ENCODE measurements around the gene HLA-DMB. TPM values are rescaled to one million over a fixed set of nuclear protein-coding genes. Genes with fewer than 3 reads are reported as not detected.
A peak's percentile ranks its signal among the peaks of the same experiment; 100 is the strongest.

HLA-DMB gene
- total and polyA plus RNA-seq, 2 donors (not counting 1 experiment from before 2014, with no cell fraction given): 0.28 to 0.83 TPM

- DNase-seq (ENCODE audit: low read depth in 2 of 2): peak; percentile 92 to 93
- Histone ChIP-seq H3K27me3 (ENCODE audit: control insufficient read depth, insufficient read depth, low read length) (no peaks in the 10 kb centered on the region), H3K79me2 (ENCODE audit: control insufficient read depth, insufficient read depth, low read length) (peaks cover 44% of the 10 kb centered on the region), H3K4me1 (ENCODE audit: control insufficient read depth, extremely low read depth, insufficient read depth, low read length) (peaks cover 12% of the 10 kb centered on the region), H3K4me3 (replicated peaks in 1 of 4; ENCODE audit: control extremely low read depth in 1 of 4, insufficient read depth in 1 of 4, low read depth in 3 of 4, low read length in 4 of 4) (peak overlapping the region; percentile 72 to 96 (median 79)), H3K9me3 (ENCODE audit: control insufficient read depth, insufficient read depth, low read depth, low read length) (no peaks in the 10 kb centered on the region), H4K20me1 (ENCODE audit: control insufficient read depth, extremely low read depth, insufficient read depth, low read length) (peaks cover 14% of the 10 kb centered on the region), H3K36me3 (ENCODE audit: control insufficient read depth, insufficient read depth, low read length) (peaks cover 17% of the 10 kb centered on the region), H3K27ac (ENCODE audit: insufficient read depth, low read length) (peak overlapping the region; percentile 100), H3K9ac (ENCODE audit: insufficient read depth, low read length) (peak overlapping the region; percentile 97), H2AFZ (ENCODE audit: low read length) (no peak overlapping the region), H3K4me2 (ENCODE audit: extremely low read depth, insufficient read depth, low read length) (peak overlapping the region; percentile 92)
- TF ChIP-seq EZH2 (IDR thresholded peaks at IDR 0.05; ENCODE audit: low read length, missing control alignments): no peak
- no peak for TF ChIP-seq CTCF (conservative IDR thresholded peaks at IDR 0.05 in 1 of 2, IDR thresholded peaks at IDR 0.05 in 1 of 2; ENCODE audit: low read depth in 1 of 2, low read length in 2 of 2)
Observed at GRCh38 chr6:32970413-32971241, 29.8 kb upstream of the HLA-DMB start.

- no peak overlapping the region for H2AFZ ChIP-seq (ENCODE audit: low read length)
- peak overlapping the region; percentile 72 to 85 (median 76) for H3K4me3 ChIP-seq (replicated peaks in 1 of 4; ENCODE audit: control extremely low read depth in 1 of 4, insufficient read depth in 1 of 4, low read depth in 3 of 4, low read length in 4 of 4)
- DNase-seq (ENCODE audit: low read depth in 2 of 2): peak; percentile 96 to 97
- H3K4me2 ChIP-seq (ENCODE audit: extremely low read depth, insufficient read depth, low read length): peak overlapping the region; percentile 92
- peaks cover 13% of the 10 kb centered on the region for H3K4me1 ChIP-seq (ENCODE audit: control insufficient read depth, extremely low read depth, insufficient read depth, low read length)
- H3K79me2 ChIP-seq (ENCODE audit: control insufficient read depth, insufficient read depth, low read length): peaks cover 36% of the 10 kb centered on the region
- no peak for TF ChIP-seq EZH2 (IDR thresholded peaks at IDR 0.05; ENCODE audit: low read length, missing control alignments)
- peak; percentile 22 to 28 for TF ChIP-seq CTCF (conservative IDR thresholded peaks at IDR 0.05 in 1 of 2, IDR thresholded peaks at IDR 0.05 in 1 of 2; ENCODE audit: low read depth in 1 of 2, low read length in 2 of 2)
- H3K27ac ChIP-seq (ENCODE audit: insufficient read depth, low read length): peak overlapping the region; percentile 100
- peaks cover 8% of the 10 kb centered on the region for H4K20me1 ChIP-seq (ENCODE audit: control insufficient read depth, extremely low read depth, insufficient read depth, low read length)
- no peaks in the 10 kb centered on the region for H3K9me3 ChIP-seq (ENCODE audit: control insufficient read depth, insufficient read depth, low read depth, low read length)
- peak overlapping the region; percentile 97 for H3K9ac ChIP-seq (ENCODE audit: insufficient read depth, low read length)
- H3K36me3 ChIP-seq (ENCODE audit: control insufficient read depth, insufficient read depth, low read length): peaks cover 16% of the 10 kb centered on the region
- no peaks in the 10 kb centered on the region for H3K27me3 ChIP-seq (ENCODE audit: control insufficient read depth, insufficient read depth, low read length)
Observed at GRCh38 chr6:32969685-32970412, 29.0 kb upstream of the HLA-DMB start.

All from fibroblast of lung (primary cell).